Colonic mucosa (tissue), 4 donors: Measurements from ENCODE around the gene NKD2. TPM values are rescaled to one million over a fixed set of nuclear protein-coding genes. Genes with fewer than 3 reads are reported as not detected.

Experiments
- DNase-seq: peaks from one replicate; pipeline ENCODE4 v3.0.0-alpha.2; 2020
- H3K27ac ChIP-seq: fragments of 200-600 bp; one replicate; pipeline ENCODE4 v1.8.0; 2021
- H3K27me3 ChIP-seq: fragments of 200-600 bp; one replicate; pipeline ENCODE4 v1.8.0; 2021
- H3K36me3 ChIP-seq: fragments of 200-600 bp; one replicate; pipeline ENCODE4 v1.8.0; 2021
- H3K4me1 ChIP-seq: fragments of 200-600 bp; one replicate; pipeline ENCODE4 v1.8.0; 2021; ENCODE audit warnings: mild to moderate bottlenecking
- H3K4me3 ChIP-seq: fragments of 200-600 bp; one replicate; pipeline ENCODE4 v1.8.0; 2021
- H3K9ac ChIP-seq, 2 donors: one replicate each; pipeline ENCODE4 v1.7.0; 2013; ENCODE audit warnings: control low read depth in 2 of 2, low read depth in 2 of 2, low read length in 2 of 2
- H3K9me3 ChIP-seq: fragments of 200-600 bp; one replicate; pipeline ENCODE4 v1.8.0; 2021
- intact Hi-C: fragments of 100-400 bp; cut with DNase I; formaldehyde crosslinking; loops from one replicate; pipeline ENCODE4 v1.14.1; 2022
- total RNA-seq, 2 donors: library from RNA; stranded (reverse); fragmentation: NEBNext Ultra II Directional in 1 of 2; extraction: Animal tissue kit (Norgen Biotek cat#: 25700) in 1 of 2; gene quantifications; one replicate each; pipeline ENCODE4 v1.2.1, GENCODE V29; 2021
- TF ChIP-seq, protein P1 (sequence below): fragments of 200-600 bp; IDR thresholded peaks from one replicate; pipeline ENCODE4 v1.8.0; 2022; ENCODE audit warnings: antibody characterized with exemption, mild to moderate bottlenecking
- donor health status: healthy.
- donor health status: DM: no; HTN: no; CAD: no.
- donor health status: DM: no; HTN: no; CAD: no.

Gene NKD2
- total RNA-seq, 2 donors from 2014 or later, result 0.94 to 1.9 TPM

DNA sequence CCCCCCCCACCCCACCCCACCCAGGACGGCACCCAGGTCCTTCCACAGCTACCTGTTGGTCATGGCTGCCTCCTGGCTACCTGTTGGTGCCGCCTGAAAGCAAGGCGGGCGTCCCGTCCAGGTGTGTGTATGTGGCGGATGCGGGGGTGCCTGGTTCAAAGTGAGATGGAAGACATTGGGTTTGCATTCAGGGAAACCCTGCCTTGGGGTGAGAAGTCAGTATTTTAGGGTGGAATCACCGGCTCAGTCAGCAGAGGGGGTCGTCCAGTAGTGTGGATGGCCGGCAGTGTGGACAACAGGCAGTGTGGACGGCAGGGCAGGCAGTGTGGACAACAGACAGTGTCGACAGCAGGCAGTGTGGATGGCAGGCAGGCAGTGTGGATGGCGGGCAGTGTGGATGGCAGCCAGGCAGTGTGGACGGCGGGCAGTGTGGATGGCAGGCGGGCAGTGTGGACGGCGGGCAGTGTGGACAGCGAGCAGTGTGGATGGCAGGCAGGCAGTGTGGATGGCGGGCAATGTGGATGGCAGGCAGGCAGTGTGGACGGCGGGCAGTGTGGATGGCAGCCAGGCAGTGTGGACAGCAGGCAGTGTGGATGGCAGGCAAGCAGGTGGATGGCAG is 28.0 kb downstream of the NKD2 start:
- no peak for DNase-seq

DNA sequence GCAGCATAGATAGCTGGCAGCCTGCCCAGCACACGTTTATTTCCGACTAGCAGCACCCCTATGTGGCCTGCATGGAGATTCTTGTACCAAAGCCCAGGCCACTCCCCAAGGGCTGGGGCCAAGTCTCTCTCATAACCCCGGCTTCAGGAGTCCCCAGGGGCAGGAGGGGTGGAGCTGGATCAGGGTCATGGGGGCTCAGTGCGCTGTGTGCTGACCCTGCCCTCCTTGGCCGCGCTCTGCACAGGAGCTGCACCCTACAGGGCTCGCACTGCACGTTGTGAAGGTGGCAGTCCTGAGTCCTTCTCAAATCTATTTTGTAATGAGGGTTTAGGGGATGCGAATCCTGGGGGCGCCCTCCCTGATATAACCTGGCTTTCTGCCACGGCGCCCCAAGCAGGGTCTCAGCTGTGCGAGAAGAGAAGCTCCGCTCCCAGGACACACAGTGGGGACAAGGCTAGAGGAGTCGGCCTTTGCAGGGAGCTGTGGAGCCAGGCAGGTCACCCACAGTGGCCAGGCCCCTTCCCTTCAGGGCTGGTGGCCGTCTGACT is 28.6 kb downstream of the NKD2 start:
- Histone ChIP-seq H3K27me3 (no peaks in the 10 kb centered on the region), H3K4me1 (no peaks in the 10 kb centered on the region), H3K36me3 (no peaks in the 10 kb centered on the region), H3K9ac (no peak overlapping the region), H3K4me3 (no peak overlapping the region), H3K27ac (no peak overlapping the region), H3K9me3 (no peaks in the 10 kb centered on the region)
- intact Hi-C loops, result no loop called here
- TF ChIP-seq, protein P1, sequence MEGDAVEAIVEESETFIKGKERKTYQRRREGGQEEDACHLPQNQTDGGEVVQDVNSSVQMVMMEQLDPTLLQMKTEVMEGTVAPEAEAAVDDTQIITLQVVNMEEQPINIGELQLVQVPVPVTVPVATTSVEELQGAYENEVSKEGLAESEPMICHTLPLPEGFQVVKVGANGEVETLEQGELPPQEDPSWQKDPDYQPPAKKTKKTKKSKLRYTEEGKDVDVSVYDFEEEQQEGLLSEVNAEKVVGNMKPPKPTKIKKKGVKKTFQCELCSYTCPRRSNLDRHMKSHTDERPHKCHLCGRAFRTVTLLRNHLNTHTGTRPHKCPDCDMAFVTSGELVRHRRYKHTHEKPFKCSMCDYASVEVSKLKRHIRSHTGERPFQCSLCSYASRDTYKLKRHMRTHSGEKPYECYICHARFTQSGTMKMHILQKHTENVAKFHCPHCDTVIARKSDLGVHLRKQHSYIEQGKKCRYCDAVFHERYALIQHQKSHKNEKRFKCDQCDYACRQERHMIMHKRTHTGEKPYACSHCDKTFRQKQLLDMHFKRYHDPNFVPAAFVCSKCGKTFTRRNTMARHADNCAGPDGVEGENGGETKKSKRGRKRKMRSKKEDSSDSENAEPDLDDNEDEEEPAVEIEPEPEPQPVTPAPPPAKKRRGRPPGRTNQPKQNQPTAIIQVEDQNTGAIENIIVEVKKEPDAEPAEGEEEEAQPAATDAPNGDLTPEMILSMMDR, result no peak
- DNase-seq, result no peak

More for the DNA sequence above, 28.0 kb downstream of the NKD2 start:
- Histone ChIP-seq H3K36me3 (no peaks in the 10 kb centered on the region), H3K4me3 (no peak overlapping the region), H3K27me3 (no peaks in the 10 kb centered on the region), H3K9me3 (no peaks in the 10 kb centered on the region), H3K9ac (no peak overlapping the region), H3K4me1 (no peaks in the 10 kb centered on the region), H3K27ac (no peak overlapping the region)
- intact Hi-C loops, result no loop called here
- TF ChIP-seq, protein P1, result no peak

GRCh38 chr5:1037671-1038416 is 29.2 kb downstream of the NKD2 start:
- Histone ChIP-seq H3K9me3 (no peaks in the 10 kb centered on the region), H3K4me3 (no peak overlapping the region), H3K9ac (no peak overlapping the region), H3K27ac (no peak overlapping the region), H3K36me3 (no peaks in the 10 kb centered on the region), H3K27me3 (no peaks in the 10 kb centered on the region), H3K4me1 (no peaks in the 10 kb centered on the region)
- no peak for DNase-seq
- intact Hi-C loops, result no loop called here
- TF ChIP-seq, protein P1, result no peak

- intact Hi-C loops, result no loop called here
- Histone ChIP-seq H3K36me3 (no peaks in the 10 kb centered on the region), H3K27me3 (no peaks in the 10 kb centered on the region), H3K4me1 (no peaks in the 10 kb centered on the region), H3K9me3 (no peaks in the 10 kb centered on the region), H3K27ac (no peak overlapping the region), H3K4me3 (no peak overlapping the region), H3K9ac (no peak overlapping the region)
- no peak for DNase-seq
- TF ChIP-seq, protein P1, result no peak
Observed at GRCh38 chr5:1038417-1039209, 30.0 kb downstream of the NKD2 start.

DNA sequence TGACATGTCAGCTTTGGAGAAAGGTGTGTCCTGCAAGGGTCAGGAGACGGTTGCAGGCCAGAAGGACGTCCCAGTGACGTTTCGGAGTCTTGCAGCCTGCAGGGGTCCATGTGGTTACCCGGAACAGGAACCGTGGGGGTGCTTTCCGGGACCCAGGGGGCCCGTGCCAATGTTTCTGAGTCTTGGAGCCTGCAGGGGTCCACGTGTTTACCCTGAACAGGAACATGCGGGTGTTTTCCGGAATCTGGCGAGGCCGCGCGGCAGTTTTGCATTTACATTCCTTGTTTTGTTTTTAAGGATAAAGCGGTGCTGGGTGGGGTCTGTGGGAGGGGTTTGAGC is 30.6 kb downstream of the NKD2 start:
- Histone ChIP-seq H3K27me3 (no peaks in the 10 kb centered on the region), H3K27ac (no peak overlapping the region), H3K36me3 (no peaks in the 10 kb centered on the region), H3K4me3 (no peak overlapping the region), H3K4me1 (no peaks in the 10 kb centered on the region), H3K9ac (no peak overlapping the region), H3K9me3 (no peaks in the 10 kb centered on the region)
- no peak for DNase-seq
- TF ChIP-seq, protein P1, result no peak
- intact Hi-C loops, result no loop called here
